Stimulated activated naive B cell treated with anti-CD40 and anti-IgM and Interleukin-4, amounts not matched to agents 10 μg/mL and 1 μg/mL and 100 μg/mL, for 72 hours (primary cell): ENCODE measurements around the gene NUDT6.
"Not testable (repeated sequence)": the region's sequence is repeated elsewhere in the genome, so short reads cannot be mapped to it uniquely, and the experiment has no call there.

Source experiments
- ATAC-seq, 2 donors: fragments of 150-1000 bp; cut with Tn5 transposase; replicated peaks; 2 replicates each; pipeline ENCODE4 v1.10.0; 2021; ENCODE audit warnings: moderate library complexity in 1 of 2
- DNase-seq: peaks from one replicate; pipeline ENCODE4 v3.0.0; 2021
- H3K27ac Mint-ChIP-seq: one replicate; pipeline ENCODE4 v1.8.0; 2022; ENCODE audit warnings: mild to moderate bottlenecking, mixed read lengths
- H3K27me3 Mint-ChIP-seq, 2 donors: one replicate each; pipeline ENCODE4 v1.8.0; 2022; ENCODE audit warnings: mixed read lengths in 2 of 2
- H3K36me3 Mint-ChIP-seq, 2 donors: one replicate each; pipeline ENCODE4 v1.8.0; 2022; ENCODE audit warnings: mixed read lengths in 2 of 2, mild to moderate bottlenecking in 1 of 2
- H3K4me1 Mint-ChIP-seq, 2 donors: one replicate each; pipeline ENCODE4 v1.8.0; 2022; ENCODE audit warnings: mixed read lengths in 2 of 2, mild to moderate bottlenecking in 1 of 2
- H3K4me3 Mint-ChIP-seq, 2 donors: one replicate each; pipeline ENCODE4 v1.8.0; 2022; ENCODE audit warnings: mild to moderate bottlenecking in 2 of 2, mixed read lengths in 2 of 2, moderate library complexity in 1 of 2
- H3K9me3 Mint-ChIP-seq, 2 donors: one replicate each; pipeline ENCODE4 v1.8.0; 2022; ENCODE audit warnings: mixed read lengths in 2 of 2, mild to moderate bottlenecking in 1 of 2

NUDT6 gene

GRCh38 chr4:122845760-122846159 is 76.6 kb downstream of the NUDT6 start:
- peaks cover 0 to 2% of the 10 kb centered on the region in 2 donors for H3K4me1 Mint-ChIP-seq
- H3K36me3 Mint-ChIP-seq: peaks cover 0 to 4% of the 10 kb centered on the region in 2 donors
- no peak overlapping the region for H3K27ac Mint-ChIP-seq
- peaks cover 15 to 39% of the 10 kb centered on the region in 2 donors for H3K27me3 Mint-ChIP-seq
- DNase-seq (no peak), ATAC-seq (no peak)
- no peak overlapping the region for H3K4me3 Mint-ChIP-seq
- peaks cover 0 to 5% of the 10 kb centered on the region in 2 donors for H3K9me3 Mint-ChIP-seq

GRCh38 chr4:122845066-122845465 is 77.3 kb downstream of the NUDT6 start:
- H3K4me1 Mint-ChIP-seq: peaks cover 0 to 2% of the 10 kb centered on the region in 2 donors
- H3K9me3 Mint-ChIP-seq: peaks cover 0 to 5% of the 10 kb centered on the region in 2 donors
- no peak overlapping the region for H3K4me3 Mint-ChIP-seq
- ATAC-seq (no peak), DNase-seq (no peak)
- H3K36me3 Mint-ChIP-seq: peaks cover 0 to 4% of the 10 kb centered on the region in 2 donors
- H3K27ac Mint-ChIP-seq: no peak overlapping the region
- peaks cover 15 to 33% of the 10 kb centered on the region in 2 donors for H3K27me3 Mint-ChIP-seq

GRCh38 chr4:122844391-122844790 is 78.0 kb downstream of the NUDT6 start:
- H3K4me3 Mint-ChIP-seq, H3K9me3 Mint-ChIP-seq, ATAC-seq, H3K36me3 Mint-ChIP-seq, DNase-seq, H3K4me1 Mint-ChIP-seq: not testable (repeated sequence)
- peaks cover 21 to 35% of the 10 kb centered on the region in 2 donors for H3K27me3 Mint-ChIP-seq
- H3K27ac Mint-ChIP-seq: peak overlapping the region; percentile 20

GRCh38 chr4:122842984-122843531 is 79.3 kb downstream of the NUDT6 start:
- ATAC-seq (no peak), DNase-seq (no peak)
- Mint-ChIP-seq H3K27me3 (peaks cover 15 to 30% of the 10 kb centered on the region in 2 donors), H3K9me3 (peaks cover 0 to 2% of the 10 kb centered on the region in 2 donors), H3K4me1 (peaks cover 0 to 2% of the 10 kb centered on the region in 2 donors), H3K27ac (no peak overlapping the region), H3K36me3 (no peaks in the 10 kb centered on the region), H3K4me3 (no peak overlapping the region)
